Measurements from ENCODE around the gene JPH3.

Gene JPH3

DNA sequence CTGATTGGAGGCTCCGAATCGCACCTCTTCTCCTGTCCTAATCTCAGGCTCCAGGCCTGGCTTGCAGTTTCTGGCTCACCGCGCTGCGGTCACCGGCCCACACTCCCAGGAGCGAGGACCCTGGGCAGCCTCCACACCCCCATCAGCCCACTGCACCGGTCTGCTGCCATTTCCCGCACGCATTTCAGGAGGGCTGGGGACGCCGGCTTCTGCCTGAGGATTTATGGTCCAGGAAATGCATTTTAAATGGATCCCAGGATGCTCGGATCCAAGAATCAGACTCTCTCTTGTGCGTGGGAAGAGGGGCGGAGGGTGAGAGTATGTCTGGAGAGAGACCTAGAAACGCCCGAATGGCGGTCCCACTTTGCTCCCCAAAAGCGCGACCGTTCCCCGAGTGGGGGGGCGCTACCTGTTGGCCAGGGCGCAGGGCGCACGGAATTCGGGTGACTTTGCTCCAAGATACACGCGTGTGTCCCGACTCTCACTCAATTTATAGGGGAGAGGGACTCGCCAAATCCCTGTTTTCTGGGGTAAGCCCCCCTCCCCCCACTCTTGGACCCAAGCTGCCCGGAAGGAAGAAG lies 817 bp upstream of the JPH3 start:
- no peak for DNase-seq

DNA sequence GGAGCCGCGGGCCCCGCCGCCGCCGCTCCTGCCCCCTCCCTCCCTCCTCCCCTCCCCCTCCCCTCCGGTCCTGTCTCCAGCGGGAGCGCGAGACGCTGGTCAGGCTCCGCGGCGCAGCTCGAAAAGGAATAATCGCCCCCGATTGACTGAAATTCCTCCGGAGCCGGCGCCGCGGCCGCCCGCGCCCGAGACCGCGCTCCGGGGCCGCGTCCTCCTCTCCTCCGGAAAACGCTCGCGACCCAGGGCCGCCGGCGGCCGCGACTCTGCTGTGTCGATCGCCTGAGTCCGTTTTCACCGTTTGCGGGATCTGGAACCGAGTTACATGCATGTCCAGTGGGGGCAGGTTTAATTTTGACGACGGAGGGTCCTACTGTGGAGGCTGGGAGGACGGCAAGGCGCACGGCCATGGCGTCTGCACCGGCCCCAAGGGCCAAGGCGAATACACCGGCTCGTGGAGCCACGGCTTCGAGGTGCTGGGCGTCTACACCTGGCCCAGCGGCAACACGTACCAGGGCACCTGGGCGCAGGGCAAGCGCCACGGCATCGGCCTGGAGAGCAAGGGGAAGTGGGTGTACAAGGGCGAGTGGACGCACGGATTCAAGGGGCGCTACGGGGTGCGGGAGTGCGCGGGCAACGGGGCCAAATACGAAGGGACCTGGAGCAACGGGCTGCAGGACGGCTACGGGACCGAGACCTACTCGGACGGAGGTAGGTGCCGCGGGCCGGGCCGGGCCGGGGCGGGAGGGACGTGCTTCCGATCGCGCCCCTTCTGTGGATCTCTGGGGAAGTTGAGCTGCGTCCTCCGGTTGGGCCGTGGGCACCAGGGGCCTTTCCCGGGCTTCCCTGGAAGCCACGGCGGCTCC lies 744 bp downstream of the JPH3 start:
- no peak for DNase-seq

DNA sequence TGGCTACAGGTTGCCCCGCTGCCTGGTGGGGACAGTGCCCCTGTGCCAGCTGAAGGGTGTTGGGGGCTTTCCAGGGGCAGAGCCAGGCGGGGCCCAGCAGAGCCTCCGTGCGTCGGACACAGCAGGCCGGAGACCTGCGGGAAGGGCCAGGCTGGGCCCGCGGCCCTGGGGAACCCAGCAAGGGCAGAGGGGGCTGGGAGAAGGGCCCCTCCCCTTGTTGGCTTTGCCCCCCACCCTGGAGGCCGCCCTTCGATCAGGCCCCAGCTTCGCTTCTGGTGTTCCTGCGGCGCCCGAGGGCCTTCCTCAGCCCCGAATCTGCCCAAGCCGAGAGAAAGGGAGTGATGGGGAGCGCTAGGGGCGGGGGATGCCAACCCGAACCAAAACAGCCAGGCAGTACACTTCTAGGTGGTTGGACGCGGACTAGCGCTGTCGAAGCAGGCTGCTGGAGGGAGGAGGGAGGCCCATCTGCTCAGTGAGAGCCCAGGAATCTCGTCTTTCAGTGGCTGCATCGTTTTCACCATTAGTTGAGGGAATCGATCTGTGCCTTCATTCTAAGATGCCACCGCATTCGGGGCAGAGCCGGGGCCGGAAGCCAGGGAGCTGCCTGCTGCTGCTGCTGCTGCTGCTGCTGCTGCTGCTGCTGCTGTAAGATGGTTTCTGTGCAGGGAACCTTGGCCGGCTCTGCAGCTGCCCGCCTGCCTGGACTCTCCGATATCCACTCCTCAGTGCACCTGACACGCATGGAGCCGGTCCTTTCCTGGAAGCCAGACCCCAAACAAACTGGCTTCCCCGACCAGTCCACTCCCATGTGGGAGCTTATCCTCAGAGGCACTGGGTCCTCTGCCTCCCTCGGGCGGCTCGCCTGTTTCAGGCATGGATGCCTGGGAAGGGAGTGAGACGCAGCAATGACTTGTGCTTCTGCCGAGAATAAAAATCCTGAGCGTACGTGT lies 1.7 kb downstream of the JPH3 start:
- DNase-seq: no peak

DNA sequence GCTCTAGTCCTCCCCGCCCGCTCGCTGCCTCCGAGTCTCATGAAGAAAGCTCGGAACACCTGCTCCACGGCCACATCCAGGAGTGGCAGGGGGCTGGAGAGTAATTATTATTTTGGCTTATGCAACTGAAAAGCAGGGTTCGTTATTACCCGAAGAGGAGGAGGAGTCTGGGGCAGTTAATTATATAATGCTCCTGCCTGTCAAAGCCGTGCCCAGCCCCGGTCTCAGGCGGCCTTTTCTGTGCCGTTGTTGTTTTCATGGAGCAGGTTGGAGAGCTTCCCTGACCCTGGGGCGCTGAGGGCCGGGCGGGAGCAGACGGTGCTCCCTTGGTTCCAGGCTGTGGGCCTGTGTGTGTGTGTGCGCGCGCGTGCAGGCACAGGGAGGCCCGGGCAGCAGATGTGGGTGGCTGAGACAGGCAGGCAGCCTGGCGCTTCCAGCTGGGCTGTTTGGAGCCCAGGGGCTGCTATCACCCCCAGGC lies 2.4 kb downstream of the JPH3 start:
- DNase-seq: no peak

DNA sequence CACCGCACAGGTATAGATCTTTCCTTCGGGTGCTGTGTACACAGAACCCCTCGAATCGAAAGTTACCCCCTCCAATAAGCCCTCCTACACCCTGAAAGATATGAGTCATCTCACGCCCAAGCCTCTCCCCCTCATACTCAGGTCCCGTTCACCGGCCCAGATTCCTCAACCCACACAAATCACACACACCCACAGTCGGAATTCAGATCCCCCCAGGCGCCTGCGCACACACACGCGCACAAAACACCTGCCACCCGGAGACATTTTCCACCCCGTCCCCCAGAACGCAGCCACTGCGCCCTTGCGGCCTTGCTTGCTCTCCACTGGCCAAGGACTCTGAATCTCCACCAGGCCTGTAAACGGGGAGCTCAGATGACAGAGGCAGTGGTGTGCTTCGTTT lies 4.9 kb downstream of the JPH3 start:
- no peak for DNase-seq

DNA sequence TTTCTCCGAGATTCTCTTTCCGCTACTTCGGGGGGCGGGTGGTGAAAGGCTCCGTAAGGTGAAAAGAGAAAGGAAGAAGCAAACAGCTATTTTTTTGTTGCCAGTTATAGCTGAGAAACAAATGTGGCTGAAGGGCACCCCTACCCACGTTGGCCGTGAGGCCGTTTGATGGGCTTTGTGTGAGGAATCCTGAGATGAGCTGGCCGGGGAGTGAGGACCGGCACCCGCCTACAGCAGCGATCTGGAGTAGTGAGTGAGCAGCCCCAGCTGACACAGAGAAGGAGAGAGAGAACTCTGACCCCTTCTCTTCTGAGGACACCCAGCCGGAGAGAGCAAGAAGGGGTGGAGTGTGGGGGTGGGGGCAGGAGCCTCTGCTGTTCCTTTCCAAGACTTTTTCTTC lies 5.6 kb downstream of the JPH3 start:
- DNase-seq: no peak

DNA sequence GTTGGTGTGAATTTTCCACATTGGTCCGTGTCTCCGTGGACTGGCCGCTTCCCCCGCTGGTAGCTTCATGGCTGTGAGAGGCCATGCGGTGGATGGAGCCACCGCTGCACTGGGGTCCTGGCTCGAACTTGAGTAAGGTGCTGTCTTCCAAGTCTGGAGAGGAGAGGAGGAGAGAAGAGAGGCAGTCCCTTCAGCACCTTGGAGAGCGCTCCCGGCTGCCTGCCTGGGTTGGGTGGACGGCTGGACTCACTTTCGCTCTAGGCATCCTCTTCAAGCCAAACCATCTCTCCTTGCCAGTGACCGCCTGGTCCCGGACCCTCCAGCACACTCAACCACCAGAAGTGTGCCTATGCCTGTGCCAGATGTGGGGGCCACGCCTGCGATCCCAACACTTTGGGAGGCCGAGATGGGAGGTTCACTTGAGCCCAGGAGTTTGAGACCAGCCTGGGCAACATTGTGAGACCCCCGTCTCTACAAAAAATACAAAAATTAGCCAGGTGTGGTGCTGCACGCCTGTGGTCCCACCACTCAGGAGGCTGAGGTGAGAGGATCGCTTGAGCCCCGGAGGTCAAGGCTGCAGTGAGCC lies 6.2 kb downstream of the JPH3 start:
- DNase-seq: peak; percentile 61

GRCh38 chr16:87610026-87610425 lies 7.7 kb downstream of the JPH3 start:
- DNase-seq: no peak

GRCh38 chr16:87611456-87611855 lies 9.1 kb downstream of the JPH3 start:
- no peak for DNase-seq

- DNase-seq: no peak
Observed at GRCh38 chr16:87613961-87614360, 11.7 kb downstream of the JPH3 start.

DNA sequence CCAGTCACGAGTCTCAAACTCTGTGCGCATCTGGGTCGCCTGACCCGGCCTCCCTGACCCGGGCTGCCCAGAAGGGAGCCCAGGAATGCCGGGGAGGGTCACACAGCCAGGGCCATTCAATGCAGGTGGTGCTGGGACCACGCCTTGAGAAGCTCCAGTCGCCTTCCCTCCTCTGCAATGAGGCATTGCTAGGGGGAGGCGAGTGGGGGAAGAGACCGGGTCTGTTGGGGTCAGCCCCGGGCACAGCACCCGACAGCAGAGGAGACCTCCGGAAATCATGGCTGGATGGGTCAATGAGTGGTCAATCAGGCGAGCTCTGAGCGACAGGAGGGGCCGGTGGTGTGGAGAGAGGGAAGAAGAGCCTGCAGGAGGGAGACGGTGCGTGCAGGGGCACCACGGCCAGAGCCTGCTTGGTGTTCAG lies 13.3 kb downstream of the JPH3 start:
- DNase-seq: no peak

- DNase-seq: no peak
Observed at GRCh38 chr16:87616556-87616955, 14.2 kb downstream of the JPH3 start.

- no peak for DNase-seq
Observed at GRCh38 chr16:87618216-87618615, 15.9 kb downstream of the JPH3 start.

GRCh38 chr16:87619360-87620200 lies 17.3 kb downstream of the JPH3 start:
- DNase-seq: no peak

GRCh38 chr16:87620201-87620495 lies 17.8 kb downstream of the JPH3 start:
- no peak for DNase-seq

- DNase-seq: no peak
Observed at GRCh38 chr16:87621550-87621829, 19.2 kb downstream of the JPH3 start.

DNA sequence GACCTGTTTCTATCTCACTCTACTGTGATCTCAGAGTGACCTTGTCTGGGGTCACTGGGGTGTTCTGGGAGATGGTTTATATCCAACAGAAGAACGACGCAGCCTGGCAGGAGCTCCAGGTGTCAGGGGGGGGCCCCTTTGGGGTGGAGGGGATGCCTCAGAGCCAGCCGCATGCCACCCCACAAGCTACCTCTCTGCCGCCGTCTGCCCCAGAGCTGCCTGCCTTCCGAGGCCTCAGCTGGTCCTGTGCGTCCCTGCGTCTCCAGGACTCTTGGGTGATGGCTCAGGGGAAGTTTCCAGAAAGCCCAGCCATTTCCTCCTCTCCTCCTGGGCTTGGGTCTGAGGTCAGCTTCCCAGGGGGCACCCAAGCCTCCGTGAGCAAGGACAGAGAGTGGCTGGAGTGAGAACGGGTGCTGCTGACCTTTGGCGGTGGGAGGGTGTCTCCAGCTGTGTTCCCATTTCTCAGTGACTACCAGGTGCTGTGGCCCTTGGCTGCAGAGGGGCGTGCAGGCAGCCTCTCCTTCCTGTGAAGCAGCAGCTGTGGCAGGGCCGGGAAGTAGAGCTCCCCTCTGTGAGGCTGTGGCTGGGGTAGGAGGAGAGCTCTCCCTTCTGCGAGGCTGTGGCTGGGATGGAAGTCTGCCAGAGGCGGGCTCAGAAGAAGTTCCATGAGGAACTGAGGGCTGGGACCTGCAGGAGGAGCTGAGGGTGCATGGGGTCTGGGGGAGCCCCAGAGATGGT lies 19.8 kb downstream of the JPH3 start:
- no peak for DNase-seq

GRCh38 chr16:87622756-87623319 lies 20.5 kb downstream of the JPH3 start:
- no peak for DNase-seq

DNA sequence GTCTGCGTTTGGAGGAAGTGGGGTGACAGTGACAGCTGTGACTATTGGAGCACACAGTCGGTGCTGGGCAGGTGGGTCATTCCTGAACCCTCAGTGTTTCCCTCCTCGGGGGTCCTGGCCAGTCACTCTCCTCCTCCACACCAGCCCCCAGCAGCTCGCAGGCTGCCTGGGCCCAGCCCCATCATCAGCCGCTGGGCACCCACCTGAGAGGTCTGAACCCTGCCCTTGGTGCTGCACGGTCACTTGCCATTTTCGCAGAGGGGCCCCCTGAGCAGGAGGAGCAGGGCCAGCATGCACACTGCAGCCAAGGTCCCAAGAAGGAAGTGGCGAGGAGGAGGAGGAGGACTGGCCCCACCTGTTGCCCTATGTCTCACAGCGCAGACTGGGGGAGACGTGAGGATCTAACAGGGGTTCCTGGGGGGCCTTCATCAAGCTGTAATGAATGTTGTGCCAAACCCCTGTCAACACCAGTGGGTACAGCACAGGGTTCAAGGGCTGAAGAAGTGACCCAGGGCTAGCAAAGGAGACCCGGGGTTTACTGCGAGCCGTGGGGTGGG lies 23.0 kb downstream of the JPH3 start:
- DNase-seq: no peak

GRCh38 chr16:87626401-87626800 lies 24.1 kb downstream of the JPH3 start:
- DNase-seq: no peak

DNA sequence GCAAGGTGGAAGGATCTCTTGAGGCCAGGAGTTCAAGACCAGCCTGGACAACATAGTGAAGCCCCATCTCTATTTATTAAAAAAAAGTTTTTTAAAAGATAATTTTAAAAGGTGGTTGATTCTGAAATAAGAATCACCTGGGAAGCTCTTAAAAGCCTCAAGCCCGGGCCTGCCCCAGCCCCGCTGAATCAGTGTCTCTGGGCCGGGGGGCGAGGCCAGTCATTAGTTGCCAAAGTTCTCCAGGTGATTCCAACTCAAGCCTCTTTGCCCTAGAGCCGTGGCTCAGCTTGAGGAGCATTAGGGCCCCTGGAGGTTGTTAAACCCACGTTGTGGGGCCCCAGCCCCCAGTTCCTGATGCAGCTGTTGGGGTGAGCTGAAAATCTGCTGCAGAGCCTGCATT lies 24.6 kb downstream of the JPH3 start:
- no peak for DNase-seq

Data from fibroblast of upper back skin (primary cell).